Inferior parietal cortex (tissue), 1 donor: ENCODE results near the gene OTOA.
"Not testable (repeated sequence)": the region's sequence is repeated elsewhere in the genome, so short reads cannot be mapped to it uniquely, and the experiment has no call there.

ENCODE experiments used
- DNase-seq: peaks from one replicate; pipeline ENCODE4 v3.0.0-alpha.2; 2016; ENCODE audit errors: extremely low spot score

Gene OTOA

DNA sequence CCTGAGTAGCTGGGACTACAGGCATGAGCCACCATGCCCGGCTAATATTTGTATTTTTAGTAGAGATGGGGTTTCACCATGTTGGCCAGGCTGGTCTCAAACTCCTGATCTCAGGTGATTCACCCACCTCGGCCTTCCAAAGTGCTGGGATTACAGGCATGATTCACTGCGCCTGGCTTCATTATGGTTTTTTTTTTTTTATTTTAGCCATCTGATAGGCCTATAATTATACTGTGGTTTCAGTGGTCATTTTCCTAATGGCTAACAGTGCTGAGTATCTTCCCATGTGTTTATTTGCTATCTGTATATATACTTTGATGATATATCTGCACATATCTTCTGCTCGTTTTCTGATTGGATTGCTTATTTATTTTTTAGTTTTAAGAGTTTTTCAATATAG, 10.7 kb downstream of the OTOA start:
- not testable (repeated sequence) for DNase-seq

DNA sequence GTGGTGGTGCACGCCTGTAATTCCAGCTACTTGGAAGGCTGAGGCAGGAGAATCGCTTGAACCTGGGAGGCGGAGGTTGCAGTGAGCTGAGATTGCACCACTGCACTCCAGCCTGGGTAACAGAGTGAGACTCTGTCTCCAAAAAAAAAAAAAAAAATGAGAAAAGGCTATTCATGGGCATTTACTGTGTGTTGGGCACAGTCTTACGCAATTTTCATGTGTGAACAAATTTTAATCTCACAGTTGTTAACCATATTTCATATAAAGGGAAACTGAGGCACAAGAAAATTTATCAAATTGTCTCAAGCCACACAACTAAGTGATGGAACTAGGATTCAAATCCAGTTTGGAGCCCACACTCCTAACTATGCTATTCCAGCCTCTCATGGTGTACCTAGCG, 16.9 kb downstream of the OTOA start:
- DNase-seq: not testable (repeated sequence)

DNA sequence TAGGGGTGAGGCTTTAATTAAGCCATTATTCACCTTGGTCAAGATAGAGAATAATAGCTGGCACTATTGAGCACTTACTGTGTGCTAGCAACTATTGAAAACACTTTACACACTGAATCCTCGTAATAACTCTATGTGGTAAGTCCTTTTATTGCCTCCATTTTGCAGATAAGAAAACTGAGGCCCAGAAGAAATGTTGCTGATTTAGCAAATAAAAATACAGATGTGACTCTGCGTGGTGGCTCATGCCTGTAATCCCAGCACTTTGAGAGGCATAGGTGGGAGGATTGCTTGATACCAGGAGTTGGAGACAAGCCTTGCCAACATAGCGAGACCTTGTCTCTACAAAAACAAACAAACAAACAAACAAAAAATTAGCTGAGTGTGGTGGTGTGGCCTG, 19.4 kb downstream of the OTOA start:
- DNase-seq: no peak

DNA sequence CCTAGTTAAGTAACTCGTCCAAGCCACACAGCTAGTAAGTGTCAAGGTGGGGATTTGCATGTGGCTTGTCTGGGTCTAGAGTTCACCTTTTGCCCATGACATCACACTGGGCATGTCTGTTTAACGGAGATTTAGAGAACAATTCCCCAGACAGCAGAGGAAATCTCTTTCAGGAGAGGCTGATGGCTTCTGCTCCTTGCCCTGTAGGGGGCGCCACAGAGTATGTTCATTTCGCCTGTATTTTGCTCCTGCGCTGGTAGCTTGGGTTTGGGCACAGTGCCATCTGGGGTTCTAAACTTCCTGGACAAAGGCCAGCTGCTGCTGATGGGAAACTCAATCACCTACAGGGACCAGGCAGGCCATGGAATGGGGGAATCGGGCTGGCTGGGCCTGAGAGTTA, 20.4 kb downstream of the OTOA start:
- DNase-seq: no peak

DNA sequence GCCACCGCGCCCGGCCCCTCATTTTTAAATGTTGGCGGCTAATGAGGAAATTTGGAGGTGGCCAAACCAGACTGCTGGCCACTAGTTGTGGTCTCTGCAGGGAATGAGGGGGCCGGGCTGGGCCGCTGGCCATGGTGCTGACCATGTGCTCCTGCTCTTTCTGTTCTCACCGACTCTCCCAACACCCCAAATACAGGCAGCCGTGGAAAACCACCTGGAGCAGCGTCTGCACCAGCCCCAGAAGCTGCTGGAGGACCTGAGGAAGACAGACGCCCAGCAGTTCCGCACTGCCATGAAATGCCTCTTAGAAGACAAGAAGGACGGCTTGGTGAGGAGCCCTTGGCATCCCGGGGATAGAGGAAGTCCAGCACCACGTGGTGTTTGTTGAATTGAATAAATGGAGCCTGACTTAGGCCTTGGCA, 21.3 kb downstream of the OTOA start:
- no peak for DNase-seq

DNA sequence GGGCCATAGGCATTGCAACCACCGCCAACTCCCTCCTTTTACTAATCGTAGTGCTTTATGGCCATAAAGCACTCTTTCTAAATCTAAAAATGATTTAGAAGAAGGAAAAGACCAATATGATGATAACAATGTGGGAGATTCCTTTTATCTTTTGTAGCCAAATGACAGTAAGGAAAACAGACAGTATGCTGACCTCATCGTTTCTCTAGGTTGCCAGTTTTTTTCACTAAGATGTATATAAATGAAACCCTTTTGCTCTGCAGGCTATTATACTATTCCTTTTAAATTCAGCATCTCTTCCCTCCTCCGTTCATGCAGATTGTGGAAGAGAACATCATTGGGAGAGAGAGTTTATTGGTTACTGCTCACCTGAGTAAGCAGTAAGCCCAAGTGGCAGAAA, 25.3 kb downstream of the OTOA start:
- DNase-seq: no peak

DNA sequence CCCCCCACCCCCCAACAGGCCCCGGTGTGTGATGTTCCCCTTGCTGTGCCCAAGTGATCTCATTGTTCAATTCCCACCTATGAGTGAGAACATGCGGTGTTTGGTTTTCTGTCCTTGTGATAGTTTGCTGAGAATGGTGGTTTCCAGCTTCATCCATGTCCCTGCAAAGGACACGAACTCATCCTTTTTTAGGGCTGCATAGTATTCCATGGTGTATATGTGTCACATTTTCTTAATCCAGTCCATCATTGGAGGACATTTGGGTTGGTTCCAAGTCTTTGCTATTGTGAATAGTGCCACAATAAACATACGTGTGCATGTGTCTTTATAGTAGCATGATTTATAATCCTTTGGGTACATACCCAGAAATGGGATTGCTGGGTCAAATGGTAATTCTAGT, 27.2 kb downstream of the OTOA start:
- DNase-seq: not testable (repeated sequence)

DNA sequence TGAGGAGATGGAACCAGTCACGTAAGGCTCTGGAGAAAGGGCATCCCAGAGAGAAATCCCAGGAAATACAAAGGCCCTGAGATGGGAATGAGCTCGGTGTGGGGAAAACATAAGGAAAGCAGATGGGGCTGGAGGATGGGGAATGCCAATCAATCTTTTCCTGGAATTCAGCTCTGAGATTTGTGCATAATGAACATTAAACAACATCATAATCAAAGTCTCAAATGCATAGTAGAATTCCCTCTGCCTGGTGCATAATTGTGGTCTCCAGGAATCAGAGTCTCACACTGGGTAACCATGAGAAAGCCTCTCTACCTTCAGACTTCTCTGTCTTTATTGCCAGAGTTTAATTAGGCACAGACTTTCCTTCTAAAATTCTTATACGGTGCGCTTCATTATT, 30.8 kb downstream of the OTOA start:
- no peak for DNase-seq

DNA sequence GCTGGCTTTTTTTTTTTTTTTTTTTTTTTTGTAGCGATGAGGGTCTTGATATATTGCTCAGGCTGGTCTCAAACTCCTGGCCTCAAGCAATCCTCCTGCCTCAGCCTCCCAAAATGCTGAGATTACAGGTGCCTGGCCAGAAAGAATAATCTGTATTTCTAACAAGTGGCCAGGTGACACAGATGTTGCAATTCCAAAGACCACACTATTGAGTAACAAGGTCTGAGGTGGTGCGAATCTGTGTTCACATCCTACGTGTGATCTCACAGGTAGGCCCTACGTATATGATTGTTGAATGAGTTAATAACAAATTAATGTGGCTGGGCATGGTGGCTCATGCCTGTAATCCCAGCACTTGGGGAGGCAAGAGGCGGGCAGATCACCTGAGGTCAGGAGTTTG, 33.3 kb downstream of the OTOA start:
- DNase-seq: no peak

DNA sequence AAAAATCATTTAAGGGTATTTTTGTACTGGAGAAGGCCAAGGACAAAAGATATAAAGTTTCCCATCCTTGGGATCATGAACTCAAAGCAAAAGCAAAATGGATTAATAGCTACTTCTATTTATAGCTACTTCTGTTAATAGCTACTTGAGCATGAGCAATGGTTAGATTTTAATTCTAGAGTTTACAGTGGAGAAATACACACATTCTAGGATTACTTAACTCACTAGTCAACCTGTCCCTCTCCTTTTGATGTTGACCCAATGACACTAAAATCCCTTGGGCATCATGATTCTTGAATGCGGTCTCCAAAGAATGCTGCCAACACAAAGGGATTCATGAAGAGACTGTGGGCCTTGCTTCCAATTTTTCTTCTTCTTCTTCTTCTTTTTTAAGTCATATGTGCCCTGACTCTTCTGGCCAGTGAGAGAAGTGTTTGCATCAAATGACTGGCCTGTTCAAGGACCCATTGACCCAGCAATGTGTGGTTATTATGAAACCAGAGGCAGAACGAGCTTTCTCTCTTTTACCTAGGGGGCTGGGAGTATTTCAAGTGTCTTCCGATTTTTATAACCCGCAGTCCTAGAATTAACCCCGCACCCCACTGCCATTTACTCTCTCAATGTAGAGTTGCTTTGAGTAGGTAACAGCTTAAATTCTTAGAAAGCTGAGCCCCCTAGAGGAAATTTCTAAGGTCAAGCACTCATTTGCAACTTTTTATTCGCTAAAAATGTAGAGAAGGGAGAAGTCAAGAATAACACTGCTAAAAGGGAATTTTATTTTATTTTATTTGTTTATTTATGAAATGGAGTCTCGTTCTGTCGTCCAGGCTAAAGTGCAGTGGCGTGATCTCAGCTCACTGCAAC, 34.6 kb downstream of the OTOA start:
- DNase-seq: no peak

DNA sequence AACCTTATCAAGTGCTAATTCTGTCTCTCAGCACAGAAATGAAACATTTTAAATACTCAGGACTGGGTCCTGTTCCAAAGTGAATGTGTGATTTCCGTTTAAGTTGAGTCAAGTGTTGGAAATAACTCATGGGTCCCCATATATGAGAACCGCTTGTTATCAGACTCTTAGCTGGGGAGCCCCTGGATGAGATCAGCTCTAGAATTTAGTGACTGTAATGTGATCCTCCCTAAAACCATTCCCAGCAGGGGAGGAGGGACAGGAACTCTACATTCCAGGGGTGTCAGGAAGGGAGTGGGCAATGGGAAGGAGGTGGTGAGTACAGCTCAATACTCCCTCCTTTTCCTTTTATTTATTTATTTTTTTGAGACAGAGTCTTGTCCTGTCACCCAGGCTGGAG, 37.5 kb downstream of the OTOA start:
- no peak for DNase-seq

DNA sequence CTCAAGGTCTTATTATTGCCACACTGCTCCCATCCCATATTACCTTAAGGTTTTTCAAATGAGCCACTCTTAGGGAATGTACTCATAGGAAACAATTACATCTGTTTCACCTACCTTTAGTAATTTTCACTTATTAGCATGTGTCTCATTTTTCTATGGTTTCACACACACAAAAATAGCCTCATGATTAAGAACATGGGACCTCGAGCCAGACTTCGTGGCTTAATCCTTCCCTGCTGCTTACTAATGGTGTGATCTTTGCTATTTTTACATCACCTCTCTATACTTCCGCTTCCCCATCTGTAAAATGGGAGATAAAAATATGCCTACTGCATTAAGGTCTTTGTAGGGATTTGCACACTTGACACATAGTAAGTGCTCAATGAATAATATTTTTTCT, 38.5 kb downstream of the OTOA start:
- DNase-seq: no peak

DNA sequence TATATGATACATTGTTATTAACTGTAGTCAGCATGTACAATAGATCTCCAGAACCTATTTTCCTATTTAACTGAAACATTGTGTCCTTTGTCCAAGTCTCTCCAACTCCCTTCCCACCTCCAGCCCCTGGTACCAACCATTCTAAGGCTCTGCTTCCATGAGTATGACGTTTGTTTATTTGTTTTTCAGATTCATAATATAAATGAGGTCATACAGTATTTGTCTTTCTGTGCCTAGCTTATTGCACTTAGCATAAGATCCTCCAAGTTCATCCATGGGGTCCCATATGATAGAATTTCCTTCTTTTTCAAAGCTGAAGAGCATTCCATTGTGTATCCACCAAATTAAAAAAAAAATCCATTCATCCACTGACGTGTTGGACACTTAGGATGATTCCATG, 39.4 kb downstream of the OTOA start:
- DNase-seq: no peak

DNA sequence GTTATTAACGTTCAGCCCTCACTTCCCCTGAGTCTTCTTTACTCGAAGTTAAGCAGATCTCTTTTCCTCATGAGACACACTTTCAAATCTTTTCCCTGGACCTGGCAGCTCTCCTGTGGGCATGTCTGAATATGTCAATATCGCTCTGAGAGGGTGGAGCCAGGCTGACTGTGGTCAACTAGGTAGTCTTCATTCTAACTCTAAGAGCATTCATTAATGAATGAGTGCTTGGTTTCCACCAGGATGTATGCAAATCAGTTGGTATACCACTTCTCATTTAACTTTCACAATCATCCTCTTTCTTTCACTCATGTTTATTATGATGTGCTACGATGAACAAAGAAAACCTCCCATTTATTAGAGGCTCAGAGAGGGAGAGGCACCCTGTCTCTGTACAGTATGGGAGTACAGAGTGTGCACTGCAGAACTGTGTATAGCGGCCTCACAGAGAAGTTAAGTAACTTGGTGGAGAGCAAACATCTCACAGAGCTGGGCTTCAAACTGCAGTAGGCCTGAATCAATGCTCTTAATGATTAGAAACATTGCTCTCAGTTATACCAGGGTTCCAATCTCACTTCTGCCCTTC, 39.9 kb downstream of the OTOA start:
- no peak for DNase-seq

DNA sequence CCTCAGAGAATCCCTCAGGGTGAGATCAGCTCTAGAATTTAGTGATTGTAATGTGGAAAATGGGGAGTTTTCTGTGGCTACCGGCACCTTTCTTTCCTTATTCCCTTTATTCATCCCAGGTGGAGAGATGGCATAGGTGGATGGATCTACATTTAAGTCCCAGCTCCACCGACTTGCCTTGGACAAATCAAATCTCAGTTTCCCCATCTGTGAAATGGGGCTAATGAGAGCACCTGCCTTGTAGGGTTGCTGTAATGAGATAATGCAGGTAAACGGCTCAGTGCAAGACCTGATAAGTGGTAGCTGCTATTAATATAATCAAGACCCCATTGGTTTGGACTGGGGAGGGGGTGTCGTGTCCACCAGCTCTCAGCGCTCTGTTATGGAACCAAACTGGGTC, 40.5 kb downstream of the OTOA start:
- DNase-seq: no peak

DNA sequence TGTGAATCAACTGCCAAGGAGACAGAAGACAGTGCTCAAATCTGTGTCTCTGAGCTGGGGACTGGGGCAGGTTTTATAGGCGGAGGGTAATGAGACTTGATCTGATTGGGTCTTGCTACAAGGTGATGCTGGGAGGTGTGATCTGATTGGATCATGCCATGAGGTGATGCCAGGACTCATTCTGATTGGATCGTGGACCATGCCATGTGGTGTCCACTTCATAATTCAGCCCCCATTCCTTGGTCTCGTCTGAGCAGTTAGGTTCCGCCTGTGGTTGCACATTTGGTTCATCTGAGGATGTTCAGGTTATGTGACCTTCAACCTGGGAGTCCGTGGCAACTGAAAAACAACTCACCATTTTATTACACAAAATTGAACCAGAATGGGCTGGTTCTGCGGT, 41.0 kb downstream of the OTOA start:
- no peak for DNase-seq

DNA sequence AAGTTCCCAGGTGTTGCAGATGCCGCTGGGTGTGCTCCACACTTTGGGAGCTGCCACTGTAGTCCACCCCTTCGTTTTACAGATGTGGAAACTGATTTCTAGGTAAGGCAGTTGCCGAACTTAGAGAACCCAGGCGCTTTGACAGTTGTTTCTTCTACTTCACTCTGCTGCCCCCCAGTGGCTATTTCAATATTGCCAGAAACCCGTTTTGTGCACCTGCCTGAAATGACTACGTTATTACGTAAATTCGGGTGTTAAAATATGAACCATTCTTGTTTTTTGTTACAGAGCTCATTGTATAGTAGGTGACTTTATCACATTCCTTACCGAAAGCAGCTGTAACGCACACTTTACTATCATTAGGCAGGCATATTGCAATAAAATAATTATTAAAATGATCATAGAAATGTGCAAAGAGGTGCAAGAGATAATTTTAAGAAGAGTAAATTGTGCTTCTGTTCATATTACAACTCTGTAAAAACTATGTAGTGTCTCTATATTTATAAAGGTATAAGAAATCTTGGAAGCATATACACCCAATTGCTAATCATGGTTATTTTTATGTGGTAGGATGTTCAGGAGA, 44.9 kb downstream of the OTOA start:
- peak; percentile 87 for DNase-seq

DNA sequence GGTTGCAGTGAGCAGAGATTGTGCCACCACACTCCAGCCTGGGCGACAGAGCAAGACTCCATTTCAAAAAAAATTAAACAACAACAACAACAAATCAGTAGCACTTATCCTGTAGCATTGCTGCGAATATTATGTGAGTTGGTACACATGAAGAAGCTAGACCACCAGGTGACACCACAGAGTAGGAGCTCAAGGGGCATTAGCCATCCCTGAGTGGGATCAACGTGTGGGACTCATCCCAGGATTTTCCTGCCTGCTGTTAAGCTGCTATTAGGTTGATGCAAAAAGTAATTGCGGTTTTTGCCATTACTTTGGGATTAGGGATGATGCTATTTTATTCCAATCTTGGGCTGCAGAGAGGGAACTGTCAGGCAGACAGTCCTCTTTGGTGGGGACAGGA, 47.2 kb downstream of the OTOA start:
- DNase-seq: no peak

DNA sequence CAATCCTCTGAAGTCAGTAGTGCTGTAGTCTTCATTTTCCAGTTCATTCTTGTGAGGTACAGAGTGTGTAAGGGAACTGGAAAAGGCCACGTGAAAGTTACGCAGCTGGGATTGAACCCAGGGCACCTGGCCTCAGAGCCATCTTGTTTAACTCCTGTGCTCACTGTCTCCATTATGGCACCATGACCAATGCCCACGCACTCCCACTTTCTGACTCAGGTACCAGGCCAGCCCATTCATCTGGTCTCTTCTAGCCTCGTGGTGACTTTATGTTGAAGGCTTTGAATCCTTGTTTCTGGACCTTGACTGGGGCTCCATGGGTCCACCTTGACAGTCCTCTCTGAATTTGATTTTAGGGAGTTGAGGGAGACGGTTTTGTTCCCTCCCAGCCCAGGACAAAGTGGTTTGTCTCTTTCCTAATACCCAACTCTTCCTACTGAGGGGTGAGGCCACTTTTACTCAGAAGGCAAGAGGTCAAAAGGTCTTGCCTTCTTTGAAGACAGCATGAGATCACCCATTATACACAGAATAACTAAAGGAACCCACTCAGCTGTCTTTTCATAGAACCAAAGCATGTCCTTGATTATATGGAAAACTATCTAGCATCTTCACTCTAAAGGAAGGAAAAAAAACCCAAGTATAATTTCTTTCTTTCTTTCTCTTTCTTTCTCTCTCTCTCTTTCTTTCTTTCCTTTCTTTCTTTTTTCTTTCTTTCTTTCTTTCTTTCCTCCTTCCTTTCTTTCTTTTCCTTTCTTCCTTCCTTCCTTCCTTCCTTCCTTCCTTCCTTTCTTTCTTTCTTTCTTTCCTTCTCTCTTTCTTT, 50.0 kb downstream of the OTOA start:
- DNase-seq: no peak

DNA sequence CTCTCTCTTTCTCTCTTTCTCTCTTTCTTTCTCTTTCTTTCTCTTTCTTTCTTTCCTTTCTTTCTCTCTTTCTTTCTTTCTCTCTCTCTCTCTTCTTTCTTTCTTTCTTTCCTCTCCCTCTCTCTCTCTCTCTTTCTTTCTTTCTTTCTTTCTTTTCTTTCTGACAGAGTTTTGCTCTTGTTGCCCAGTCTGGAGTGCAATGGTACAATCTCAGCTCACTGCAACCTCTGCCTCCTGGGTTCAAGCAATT, 50.5 kb downstream of the OTOA start:
- not testable (repeated sequence) for DNase-seq

DNA sequence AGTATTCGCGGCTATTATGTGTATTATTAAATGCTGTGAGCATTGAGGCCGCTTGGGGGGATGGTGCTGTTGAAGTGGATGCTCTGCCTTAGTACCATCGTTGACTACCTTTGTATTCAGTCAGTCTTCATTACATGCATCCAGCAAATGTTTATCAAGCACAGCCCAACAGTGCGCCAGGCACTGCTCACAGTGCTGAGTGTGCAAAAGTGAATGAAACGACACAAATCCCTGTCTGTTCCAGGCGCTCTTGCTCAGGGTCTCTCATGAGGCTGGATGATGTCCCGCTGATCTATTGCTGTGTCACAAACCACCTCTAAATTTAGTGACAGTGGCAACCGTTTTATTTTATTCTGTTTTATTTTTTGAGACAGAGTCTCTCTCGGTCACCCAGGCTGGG, 53.8 kb downstream of the OTOA start:
- DNase-seq: no peak

DNA sequence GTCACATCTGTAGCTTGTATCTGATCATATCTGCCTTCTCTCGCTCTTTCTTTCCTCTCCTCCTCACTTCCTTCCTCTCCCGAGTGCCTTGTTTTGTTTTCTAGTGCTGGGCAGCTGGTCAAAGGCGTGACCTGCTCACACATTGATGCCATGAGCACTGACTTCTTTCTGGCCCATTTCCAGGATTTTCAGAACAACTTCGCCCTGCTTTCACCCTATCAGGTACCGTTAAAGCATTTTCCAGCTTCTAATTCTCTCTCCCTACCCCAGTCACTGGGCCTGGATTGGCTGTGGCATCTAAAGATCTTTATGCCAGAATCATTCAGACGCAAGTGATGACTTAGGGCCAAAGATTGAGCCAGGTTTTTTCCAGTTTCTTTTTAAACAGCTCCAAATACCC, 55.5 kb downstream of the OTOA start:
- no peak for DNase-seq

DNA sequence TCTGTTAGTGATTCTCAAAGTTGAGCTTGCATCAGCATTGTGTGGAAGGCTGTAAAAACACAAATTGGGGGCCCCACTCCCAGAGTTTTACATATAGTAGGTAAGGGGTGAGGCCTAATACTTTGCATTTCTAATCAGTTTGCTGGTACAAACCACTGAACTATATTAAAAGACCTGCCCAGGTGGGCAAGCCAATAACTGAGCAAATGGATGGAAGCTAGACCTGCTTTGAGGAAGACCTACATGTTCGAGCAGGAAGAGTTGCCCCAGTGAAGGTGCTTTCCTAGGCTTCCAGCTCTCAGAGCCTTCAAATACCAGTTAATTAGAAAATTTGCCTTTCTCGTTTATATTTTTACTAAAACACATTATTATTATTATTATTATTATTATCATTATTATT, 56.8 kb downstream of the OTOA start:
- no peak for DNase-seq
